ES-I3 (cell line): ENCODE data around the gene DUOXA1.
"Not testable (repeated sequence)": the region's sequence is repeated elsewhere in the genome, so short reads cannot be mapped to it uniquely, and the experiment has no call there.

ENCODE experiments used
- H3K36me3 ChIP-seq: 2 replicates; pipeline ENCODE4 v1.6.1; 2013; ENCODE audit warnings: mild to moderate bottlenecking, low read length, control low read depth, moderate library complexity; ENCODE audit not compliant: insufficient read depth
- H3K4me1 ChIP-seq: 2 replicates; pipeline ENCODE4 v1.6.1; 2013; ENCODE audit warnings: mild to moderate bottlenecking, control low read depth, low read length; ENCODE audit not compliant: insufficient read depth
- H3K9ac ChIP-seq: 2 replicates; pipeline ENCODE4 v1.6.1; 2013; ENCODE audit warnings: low read depth, mild to moderate bottlenecking, low read length, moderate library complexity
- H3K9me3 ChIP-seq: 2 replicates; pipeline ENCODE4 v1.6.1; 2013; ENCODE audit warnings: mild to moderate bottlenecking, low read length, moderate library complexity; ENCODE audit not compliant: control insufficient read depth, insufficient read depth

Gene DUOXA1

DNA sequence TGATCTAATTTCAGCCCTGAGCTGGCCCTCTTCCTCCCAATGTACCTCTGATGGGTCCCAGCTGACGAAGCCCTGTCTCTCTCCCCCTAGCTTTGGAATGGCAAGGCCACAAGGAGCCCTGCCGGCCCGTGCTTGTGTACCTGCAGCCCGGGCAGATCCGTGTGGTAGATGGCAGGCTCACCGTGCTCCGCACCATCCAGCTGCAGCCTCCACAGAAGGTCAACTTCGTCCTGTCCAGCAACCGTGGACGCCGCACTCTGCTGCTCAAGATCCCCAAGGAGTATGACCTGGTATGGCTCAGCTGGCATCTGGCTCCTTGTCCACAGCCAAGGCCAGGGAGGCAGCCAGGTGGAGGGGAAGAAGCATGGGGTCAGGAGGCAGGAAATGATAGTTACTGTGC lies 14.3 kb upstream of the DUOXA1 start:
- Histone ChIP-seq H3K9me3 (no peaks in the 10 kb centered on the region), H3K9ac (no peak overlapping the region), H3K36me3 (no peaks in the 10 kb centered on the region), H3K4me1 (peaks cover 4% of the 10 kb centered on the region; the same call in 1 of the 2 replicates)

- Histone ChIP-seq H3K4me1 (no peaks in the 10 kb centered on the region), H3K36me3 (no peaks in the 10 kb centered on the region), H3K9me3 (no peaks in the 10 kb centered on the region), H3K9ac (no peak overlapping the region)
Measured at GRCh38 chr15:45143056-45143455, 13.4 kb upstream of the DUOXA1 start.

DNA sequence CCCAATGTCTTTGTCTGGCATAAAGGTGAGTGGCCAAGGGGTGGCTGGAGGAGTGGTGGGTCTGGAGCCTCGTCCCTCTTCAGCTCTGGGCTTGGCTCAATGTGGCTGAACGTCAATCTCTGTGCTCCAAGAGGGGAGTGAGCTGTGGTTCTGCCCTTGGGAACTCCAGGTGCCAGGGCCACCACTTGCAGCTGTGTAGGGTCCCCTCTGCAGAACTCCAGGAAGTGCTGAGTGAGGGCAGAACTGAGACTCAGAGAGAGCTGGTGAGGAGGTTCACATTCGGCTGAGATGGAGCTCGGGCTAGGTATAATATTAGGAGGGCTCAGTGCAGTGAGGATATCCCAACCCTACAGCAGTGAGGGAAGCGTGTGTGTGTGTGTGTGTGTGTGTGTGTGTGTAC lies 11.7 kb upstream of the DUOXA1 start:
- no peak overlapping the region for H3K9ac ChIP-seq
- no peaks in the 10 kb centered on the region for H3K4me1 ChIP-seq
- H3K9me3 ChIP-seq, result no peaks in the 10 kb centered on the region
- H3K36me3 ChIP-seq, result no peaks in the 10 kb centered on the region

- H3K9ac ChIP-seq, result no peak overlapping the region
Measured at GRCh38 chr15:45140557-45141250, 11.0 kb upstream of the DUOXA1 start.

DNA sequence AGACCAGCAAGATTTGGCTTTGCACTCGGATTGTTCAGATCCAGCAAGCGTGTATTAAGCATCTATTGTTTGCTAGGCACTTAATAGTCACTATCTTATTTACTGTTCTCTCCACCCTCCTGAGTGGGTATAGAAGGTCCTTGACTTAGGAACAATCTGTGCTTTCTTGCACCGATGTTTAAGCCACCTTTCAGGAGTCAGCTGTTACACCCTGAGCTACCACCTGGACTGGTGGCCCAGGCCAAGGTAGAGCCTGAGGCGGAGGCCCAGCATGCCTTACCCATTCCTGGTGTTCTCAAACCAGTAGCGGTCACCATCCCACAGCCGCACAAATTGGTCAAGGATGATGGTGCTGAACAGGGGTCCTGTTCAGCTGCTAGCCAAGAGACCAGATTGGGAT lies 10.1 kb upstream of the DUOXA1 start:
- H3K36me3 ChIP-seq, result no peaks in the 10 kb centered on the region
- no peak overlapping the region for H3K9ac ChIP-seq
- no peaks in the 10 kb centered on the region for H3K9me3 ChIP-seq
- H3K4me1 ChIP-seq, result no peaks in the 10 kb centered on the region

More at GRCh38 chr15:45140557-45141250, 11.0 kb upstream of the DUOXA1 start:
- Histone ChIP-seq H3K36me3 (no peaks in the 10 kb centered on the region), H3K4me1 (no peaks in the 10 kb centered on the region), H3K9me3 (no peaks in the 10 kb centered on the region)

GRCh38 chr15:45138814-45139765 lies 9.4 kb upstream of the DUOXA1 start:
- Histone ChIP-seq H3K9ac (no peak overlapping the region), H3K9me3 (no peaks in the 10 kb centered on the region), H3K4me1 (no peaks in the 10 kb centered on the region), H3K36me3 (no peaks in the 10 kb centered on the region)

DNA sequence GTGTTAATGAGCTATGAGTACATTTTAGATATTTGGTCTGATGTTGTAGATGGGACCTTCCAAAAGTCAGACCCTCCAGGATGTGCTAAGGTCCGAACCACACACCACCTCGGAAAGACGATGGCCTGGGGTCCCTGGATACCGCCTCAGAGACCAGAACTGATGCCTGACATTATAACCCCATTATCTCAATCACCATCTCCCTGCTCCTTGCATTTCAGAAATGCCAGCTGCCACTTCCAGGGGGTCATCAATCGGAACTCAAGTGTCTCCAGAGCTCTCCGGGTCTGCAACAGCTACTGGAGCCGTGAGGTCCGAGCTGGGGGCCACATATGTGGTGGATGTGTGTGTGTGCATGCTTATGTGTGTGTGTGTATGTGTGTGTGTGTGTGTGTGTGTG lies 8.0 kb upstream of the DUOXA1 start:
- Histone ChIP-seq H3K9me3 (no peaks in the 10 kb centered on the region), H3K4me1 (no peaks in the 10 kb centered on the region), H3K9ac (no peak overlapping the region), H3K36me3 (no peaks in the 10 kb centered on the region)

DNA sequence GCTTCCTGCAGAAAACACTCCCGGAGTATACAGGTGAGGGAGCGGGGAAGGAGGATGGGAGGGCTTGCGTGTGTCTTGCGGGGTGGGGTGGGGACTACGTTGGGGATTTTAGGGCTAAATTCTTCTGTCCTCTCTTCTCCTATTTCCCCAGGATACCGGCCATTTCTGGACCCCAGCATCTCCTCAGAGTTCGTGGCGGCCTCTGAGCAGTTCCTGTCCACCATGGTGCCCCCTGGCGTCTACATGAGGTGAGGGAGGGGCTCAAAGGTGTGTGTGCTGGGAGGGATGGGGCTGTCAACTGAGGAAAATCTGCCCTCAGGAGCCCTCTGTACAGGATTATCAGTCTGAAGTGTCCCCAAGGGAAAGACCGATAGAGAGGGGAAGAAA lies 6.7 kb upstream of the DUOXA1 start:
- H3K4me1 ChIP-seq, result no peaks in the 10 kb centered on the region
- H3K9me3 ChIP-seq, result no peaks in the 10 kb centered on the region
- peak overlapping the region; percentile 25; the same call in 1 of the 2 replicates for H3K9ac ChIP-seq

DNA sequence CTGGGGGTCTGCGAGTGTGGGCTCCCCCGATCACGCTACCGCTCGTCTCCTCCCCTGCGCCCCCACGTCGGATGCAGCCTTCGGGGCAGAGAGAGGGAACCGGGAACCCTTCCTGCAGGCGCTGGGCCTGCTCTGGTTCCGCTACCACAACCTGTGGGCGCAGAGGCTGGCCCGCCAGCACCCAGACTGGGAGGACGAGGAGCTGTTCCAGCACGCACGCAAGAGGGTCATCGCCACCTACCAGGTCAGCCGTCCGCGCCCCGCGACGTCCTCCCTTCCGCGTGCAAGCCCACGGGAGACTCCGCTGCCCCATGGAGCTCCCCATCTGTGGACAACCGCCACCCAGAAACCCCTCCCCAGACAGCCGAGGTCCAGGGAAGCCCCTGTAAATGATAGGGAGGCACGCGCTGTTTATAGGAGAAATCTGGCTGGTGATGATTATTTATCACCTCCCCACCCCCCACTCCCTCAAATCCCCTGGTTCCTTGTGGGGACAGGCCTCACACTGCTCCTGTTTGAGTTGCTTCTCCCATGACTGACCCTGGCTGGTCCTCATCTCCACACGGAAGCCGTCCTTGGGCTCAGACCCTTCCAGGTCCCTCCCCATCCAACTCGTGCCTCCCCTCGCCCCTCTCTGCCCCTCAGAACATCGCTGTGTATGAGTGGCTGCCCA lies 6.2 kb upstream of the DUOXA1 start:
- not testable (repeated sequence) for H3K4me1 ChIP-seq, H3K36me3 ChIP-seq, H3K9me3 ChIP-seq
- H3K9ac ChIP-seq, result peak overlapping the region; percentile 25; the same call in 1 of the 2 replicates

More for the DNA sequence above, 6.7 kb upstream of the DUOXA1 start:
- no peaks in the 10 kb centered on the region for H3K36me3 ChIP-seq

DNA sequence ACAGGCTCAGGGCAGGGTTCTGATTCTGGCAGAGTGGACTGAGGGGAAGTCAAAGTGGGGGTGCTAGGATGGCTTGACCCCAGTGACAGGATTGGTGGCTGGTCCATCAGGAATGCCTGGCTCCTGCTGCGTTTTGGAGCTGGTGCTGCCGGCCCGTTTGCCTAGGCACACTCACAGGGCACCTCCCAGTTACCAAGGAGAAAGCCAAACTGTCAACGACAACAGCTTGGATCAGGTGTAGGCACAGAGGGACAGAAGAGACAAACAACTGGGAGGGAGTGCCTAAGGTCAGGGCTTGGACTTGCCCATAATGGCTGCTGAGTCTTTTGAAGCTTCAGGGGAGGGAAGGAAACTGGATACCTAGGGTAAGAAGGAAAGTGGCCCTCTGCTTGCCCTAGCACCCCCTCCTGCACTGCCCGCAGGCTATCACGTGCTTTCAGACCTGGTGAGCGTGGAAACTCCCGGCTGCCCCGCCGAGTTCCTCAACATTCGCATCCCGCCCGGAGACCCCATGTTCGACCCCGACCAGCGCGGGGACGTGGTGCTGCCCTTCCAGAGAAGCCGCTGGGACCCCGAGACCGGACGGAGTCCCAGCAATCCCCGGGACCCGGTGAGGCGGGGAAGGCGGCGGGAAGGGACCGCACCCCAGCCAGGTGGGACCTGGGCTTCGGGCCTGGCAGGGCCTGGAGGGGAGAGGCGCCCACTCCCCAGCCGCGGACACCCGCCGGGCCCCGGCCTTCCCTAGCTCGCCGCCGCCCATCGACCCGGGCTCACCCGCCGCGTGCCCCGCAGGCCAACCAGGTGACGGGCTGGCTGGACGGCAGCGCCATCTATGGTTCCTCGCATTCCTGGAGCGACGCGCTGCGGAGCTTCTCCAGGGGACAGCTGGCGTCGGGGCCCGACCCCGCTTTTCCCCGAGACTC lies 5.3 kb upstream of the DUOXA1 start:
- Histone ChIP-seq H3K9ac (peak overlapping the region; percentile 20; the same call in 1 of the 2 replicates), H3K36me3 (no peaks in the 10 kb centered on the region), H3K4me1 (no peaks in the 10 kb centered on the region), H3K9me3 (no peaks in the 10 kb centered on the region)

DNA sequence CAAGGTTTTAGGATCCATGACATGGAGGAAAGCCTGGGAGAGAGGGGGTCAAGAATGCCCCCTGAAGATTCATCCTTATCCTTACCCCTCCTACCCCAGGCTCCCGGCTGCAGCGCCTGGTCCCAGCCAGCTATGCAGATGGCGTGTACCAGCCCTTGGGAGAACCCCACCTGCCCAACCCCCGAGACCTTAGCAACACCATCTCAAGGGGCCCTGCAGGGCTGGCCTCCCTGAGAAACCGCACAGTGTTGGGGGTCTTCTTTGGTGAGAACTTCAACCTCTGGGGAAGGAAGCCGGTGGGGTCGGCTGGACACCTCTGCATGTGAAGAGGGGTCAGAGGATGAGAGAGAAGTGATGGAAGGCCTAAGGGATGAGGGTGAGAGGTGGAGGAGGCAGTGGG lies 4.4 kb upstream of the DUOXA1 start:
- H3K9me3 ChIP-seq, result no peaks in the 10 kb centered on the region
- H3K36me3 ChIP-seq, result no peaks in the 10 kb centered on the region
- no peaks in the 10 kb centered on the region for H3K4me1 ChIP-seq
- H3K9ac ChIP-seq, result no peak overlapping the region

DNA sequence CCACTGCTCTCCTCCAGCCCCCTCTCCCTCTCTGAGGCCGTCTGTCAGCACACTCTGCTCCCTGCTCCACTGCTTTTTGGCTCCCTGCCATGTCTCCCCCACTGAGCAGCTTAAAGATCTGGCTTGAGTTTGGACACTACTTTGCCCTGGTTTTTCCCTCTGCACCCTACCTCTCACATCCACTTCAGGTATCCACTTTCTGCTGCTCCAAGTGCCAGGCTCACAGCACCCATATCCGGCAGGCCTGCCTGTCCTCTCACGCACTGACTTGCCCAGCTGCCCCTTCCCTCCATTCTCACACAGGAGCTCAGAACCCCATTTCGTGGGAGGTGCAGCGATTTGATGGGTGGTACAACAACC lies 3.9 kb upstream of the DUOXA1 start:
- Histone ChIP-seq H3K36me3 (no peaks in the 10 kb centered on the region), H3K4me1 (no peaks in the 10 kb centered on the region), H3K9me3 (no peaks in the 10 kb centered on the region), H3K9ac (no peak overlapping the region)

- no peak overlapping the region for H3K9ac ChIP-seq
- H3K9me3 ChIP-seq, result no peaks in the 10 kb centered on the region
- H3K36me3 ChIP-seq, result no peaks in the 10 kb centered on the region
- H3K4me1 ChIP-seq, result no peaks in the 10 kb centered on the region
Measured at GRCh38 chr15:45132844-45133560, 3.3 kb upstream of the DUOXA1 start.
